HFF-Myc (cell line): ENCODE measurements around the gene SLMAP.

Experiments used
- DNase-seq: peaks from one replicate; pipeline ENCODE4 v3.0.0-alpha.2; 2011; ENCODE audit warnings: low read depth; ENCODE audit errors: extremely low read depth
- H3K4me3 ChIP-seq: replicated peaks from 2 replicates; pipeline ENCODE4 v1.5.1; 2011; ENCODE audit warnings: low read depth, mild to moderate bottlenecking, control low read depth, low read length
- TF ChIP-seq, protein P1 (sequence below): IDR thresholded peaks from 2 replicates; pipeline ENCODE4 v1.5.1; 2012; ENCODE audit warnings: mild to moderate bottlenecking, low read depth, low read length, control low read depth; ENCODE audit errors: missing control alignments

SLMAP gene

DNA sequence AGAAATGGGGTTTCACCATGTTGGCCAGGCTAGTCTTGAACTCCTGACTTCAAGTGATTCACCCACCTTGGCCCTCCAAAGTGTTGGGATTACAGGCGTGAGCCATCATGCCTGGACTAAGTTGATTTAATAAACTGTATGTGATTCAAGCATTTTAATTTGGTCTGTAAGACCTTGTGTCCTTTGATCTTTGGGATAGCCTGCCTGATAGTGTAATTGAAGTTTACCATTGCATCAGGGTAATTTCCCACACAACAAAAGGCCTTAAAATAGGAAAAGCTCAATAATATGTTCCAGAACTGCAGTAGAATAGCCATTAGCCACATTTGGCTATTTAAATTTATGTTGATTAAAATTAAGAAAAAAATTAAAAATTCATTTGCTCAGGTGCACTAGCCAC is 38.0 kb upstream of the SLMAP start:
- no peak overlapping the region for H3K4me3 ChIP-seq
- TF ChIP-seq, protein P1, sequence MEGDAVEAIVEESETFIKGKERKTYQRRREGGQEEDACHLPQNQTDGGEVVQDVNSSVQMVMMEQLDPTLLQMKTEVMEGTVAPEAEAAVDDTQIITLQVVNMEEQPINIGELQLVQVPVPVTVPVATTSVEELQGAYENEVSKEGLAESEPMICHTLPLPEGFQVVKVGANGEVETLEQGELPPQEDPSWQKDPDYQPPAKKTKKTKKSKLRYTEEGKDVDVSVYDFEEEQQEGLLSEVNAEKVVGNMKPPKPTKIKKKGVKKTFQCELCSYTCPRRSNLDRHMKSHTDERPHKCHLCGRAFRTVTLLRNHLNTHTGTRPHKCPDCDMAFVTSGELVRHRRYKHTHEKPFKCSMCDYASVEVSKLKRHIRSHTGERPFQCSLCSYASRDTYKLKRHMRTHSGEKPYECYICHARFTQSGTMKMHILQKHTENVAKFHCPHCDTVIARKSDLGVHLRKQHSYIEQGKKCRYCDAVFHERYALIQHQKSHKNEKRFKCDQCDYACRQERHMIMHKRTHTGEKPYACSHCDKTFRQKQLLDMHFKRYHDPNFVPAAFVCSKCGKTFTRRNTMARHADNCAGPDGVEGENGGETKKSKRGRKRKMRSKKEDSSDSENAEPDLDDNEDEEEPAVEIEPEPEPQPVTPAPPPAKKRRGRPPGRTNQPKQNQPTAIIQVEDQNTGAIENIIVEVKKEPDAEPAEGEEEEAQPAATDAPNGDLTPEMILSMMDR = no peak
- no peak for DNase-seq

DNA sequence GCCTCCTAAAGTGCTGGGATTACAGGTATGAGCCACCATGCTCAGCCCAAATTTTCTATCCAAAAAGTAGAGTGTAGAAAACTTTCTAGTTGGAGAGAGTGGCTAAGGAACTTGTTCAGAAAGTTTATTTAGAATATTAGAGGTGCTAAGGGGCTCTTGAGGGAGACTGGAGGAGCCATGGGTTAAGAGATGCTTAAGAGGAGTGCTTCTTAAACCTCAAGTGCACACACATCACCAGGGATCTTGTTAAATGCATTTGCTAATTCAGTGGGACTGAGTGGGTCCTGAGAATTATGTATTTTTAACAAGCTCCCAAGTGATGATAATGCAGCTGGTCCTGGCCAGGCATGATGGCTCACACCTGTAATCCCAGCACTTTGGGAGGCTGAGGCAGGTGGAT is 29.7 kb upstream of the SLMAP start:
- DNase-seq = no peak
- no peak overlapping the region for H3K4me3 ChIP-seq
- TF ChIP-seq, protein P1 = no peak

DNA sequence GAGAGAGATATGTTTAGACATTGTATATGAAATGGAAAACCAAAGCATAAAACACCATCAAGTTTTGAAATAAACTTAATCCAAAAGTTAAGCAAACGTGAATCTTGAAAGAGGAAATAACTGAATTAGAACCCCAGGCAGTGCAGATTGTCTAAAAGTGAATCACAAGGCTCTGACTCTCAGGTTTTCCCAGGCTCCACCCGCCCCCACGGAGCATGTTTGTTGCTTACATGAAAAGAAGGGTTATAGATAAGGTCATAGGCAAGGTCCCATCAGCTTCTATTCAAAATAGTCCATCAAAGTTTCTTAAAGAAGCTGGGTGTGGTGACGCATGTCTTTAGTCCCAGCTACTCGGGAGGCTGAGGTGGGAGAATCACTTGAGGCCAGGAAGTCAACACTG is 29.0 kb upstream of the SLMAP start:
- no peak for DNase-seq
- no peak overlapping the region for H3K4me3 ChIP-seq
- TF ChIP-seq, protein P1 = no peak

DNA sequence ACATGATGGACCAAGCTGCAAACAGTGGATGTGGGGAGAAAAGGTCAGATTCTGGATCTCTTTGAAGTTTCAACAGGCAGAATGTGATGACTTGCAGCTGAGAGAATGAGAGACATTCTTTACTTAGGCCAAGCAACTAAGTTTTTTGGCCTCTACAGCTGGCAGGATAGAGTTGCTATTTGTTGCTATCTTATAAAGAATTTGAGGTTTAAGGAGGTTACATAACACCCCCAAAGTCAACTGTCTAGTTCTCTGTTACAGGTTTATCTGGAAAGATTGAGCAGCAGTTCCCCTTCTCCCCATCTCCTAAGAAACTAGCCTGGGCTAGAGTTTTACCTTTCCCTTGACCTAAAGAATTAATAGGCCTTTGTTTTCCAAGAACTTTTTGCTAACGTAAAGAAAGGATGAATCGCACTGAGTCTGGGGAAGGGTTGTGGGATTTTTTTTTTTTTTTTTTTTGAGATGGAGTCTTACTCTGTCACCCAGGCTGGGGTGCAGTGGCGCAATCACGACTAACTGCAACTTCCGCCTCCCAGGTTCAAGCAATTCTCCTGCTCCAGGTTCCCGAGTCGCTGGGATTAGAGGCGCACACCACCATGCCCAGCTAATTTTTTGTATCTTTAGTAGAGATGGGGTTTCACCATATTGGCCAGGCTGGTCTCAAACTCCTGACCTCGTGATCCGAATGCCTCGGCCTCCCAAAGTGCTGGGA is 26.6 kb upstream of the SLMAP start:
- H3K4me3 ChIP-seq = no peak overlapping the region
- TF ChIP-seq, protein P1 = no peak
- DNase-seq = no peak

DNA sequence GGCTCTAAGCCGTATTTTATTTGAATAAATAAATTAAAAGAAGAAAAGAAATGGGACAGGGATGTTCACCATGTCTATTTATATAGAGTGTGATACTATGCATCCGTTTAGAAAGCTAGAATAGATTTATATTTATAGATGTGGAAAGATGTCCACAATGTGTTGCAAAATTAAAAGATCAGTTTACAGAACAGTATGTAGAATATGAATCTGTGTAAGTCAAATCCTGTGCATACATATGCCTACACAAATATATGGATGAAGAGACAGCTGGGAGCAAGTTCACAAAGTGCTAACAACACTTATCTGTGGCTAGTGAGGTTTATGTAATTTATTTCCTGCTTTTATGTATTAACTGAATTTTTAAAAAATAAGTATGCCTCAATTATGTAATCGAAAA is 25.4 kb upstream of the SLMAP start:
- no peak overlapping the region for H3K4me3 ChIP-seq
- DNase-seq = no peak
- TF ChIP-seq, protein P1 = no peak

DNA sequence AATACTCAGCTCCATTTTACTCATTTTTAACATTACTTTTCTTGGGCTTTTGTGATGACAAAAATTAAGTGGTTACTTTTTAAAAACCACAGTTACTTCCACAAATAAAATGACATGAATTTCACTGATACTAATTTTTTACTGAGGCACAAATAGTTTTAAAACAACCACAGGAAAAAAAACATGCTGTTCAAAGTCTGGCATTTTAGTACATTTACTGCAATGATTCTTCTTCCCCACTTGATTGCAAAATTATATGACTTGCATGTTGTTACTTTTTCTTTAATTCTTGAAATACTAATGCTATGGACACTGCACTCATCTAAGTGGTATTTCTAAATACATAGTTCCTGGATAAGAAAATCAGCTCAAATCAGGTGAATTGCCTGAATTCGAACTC is 24.8 kb upstream of the SLMAP start:
- TF ChIP-seq, protein P1 = no peak
- no peak overlapping the region for H3K4me3 ChIP-seq
- no peak for DNase-seq

DNA sequence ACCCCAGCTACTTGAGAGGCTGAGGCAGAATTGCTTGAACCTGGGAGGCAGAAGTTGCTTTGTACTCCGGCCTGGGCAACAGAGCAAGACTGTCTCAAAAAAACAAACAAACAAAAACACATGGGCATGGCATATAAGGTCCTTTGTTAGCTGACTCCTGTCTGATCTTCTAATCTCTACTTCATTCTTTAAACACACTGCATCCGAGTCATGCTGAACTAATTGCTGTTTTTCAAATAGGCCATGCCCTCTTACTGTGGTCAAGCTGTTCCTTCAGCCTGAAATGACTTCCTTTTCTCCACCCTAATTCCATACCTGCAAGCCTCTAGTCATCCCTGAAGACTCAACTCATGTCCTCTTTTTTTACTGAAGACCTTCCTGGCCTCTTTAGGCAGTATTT is 22.3 kb upstream of the SLMAP start:
- TF ChIP-seq, protein P1 = no peak
- DNase-seq = no peak
- no peak overlapping the region for H3K4me3 ChIP-seq
